Measurements from ENCODE around the gene CNOT2. TPM values are rescaled to one million over a fixed set of nuclear protein-coding genes. Genes with fewer than 3 reads are reported as not detected.

Gene CNOT2
- total RNA-seq, 1 experiment from 2014 or later: 82.9 TPM

DNA sequence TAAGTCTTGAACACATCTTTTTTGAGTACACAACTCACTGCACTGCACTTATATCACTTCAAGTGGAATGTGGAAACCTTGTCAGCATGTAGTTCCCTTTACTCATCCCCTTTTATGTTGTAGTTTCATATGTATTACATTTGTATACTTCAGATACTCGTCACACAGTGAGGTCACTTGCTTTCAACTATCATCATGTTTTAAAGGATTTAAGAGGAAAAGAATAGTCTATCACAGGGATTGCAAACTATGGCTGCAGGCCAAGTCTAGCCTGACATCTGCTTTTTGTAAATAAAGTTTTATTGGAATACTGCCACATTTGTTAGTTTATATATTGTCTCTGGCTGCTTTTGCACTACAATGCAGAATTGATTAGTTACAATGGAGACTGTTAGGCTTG, 24.3 kb downstream of the CNOT2 start:
- peaks cover 2% of the 10 kb centered on the region; the same call in 1 of the 2 replicates for H3K4me1 ChIP-seq (ENCODE audit: insufficient read depth, low read length)
- no peak overlapping the region for H2BK5ac ChIP-seq (ENCODE audit: insufficient read length, low read length)
- Mint-ChIP-seq H3K4me3 (no peak overlapping the region), H3K4me1 (peaks cover 42 to 48% of the 10 kb centered on the region in 2 experiments), H3K27ac (peak overlapping the region; percentile 5 to 16 (median 7); a peak in 3 of 7 replicates), H3K36me3 (ENCODE audit: insufficient read depth in 1 of 3, low read depth in 3 of 3) (peaks cover 0 to 4% (median 4%) of the 10 kb centered on the region in 3 experiments; a peak in 2 of 7 replicates), H3K9me3 (no peaks in the 10 kb centered on the region), H3K27me3 (ENCODE audit: low read depth) (no peaks in the 10 kb centered on the region)
- no peak overlapping the region for H3K14ac ChIP-seq (ENCODE audit: insufficient read depth, low read length)
- H4K91ac ChIP-seq (ENCODE audit: insufficient read length, low read depth, low read length): no peak overlapping the region
- H3T11ph ChIP-seq (ENCODE audit: low read length): no peak overlapping the region
- no peak overlapping the region for H3K56ac ChIP-seq (ENCODE audit: insufficient read length, low read depth, low read length)
- H4K20me1 ChIP-seq (ENCODE audit: control insufficient read depth, insufficient read depth, insufficient read length): no peaks in the 10 kb centered on the region
- no peak overlapping the region for H3K18ac ChIP-seq (ENCODE audit: insufficient read length, low read depth, low read length)
- peaks cover 35% of the 10 kb centered on the region; the same call in 1 of the 2 replicates for H3K79me2 ChIP-seq (ENCODE audit: insufficient read depth, low read length)
- no peak overlapping the region for H4K8ac ChIP-seq (replicated peaks; ENCODE audit: insufficient read length, low read depth, low read length)
- H3K27ac ChIP-seq (ENCODE audit: insufficient read length, low read depth, low read length): no peak overlapping the region
- H3K9ac ChIP-seq (ENCODE audit: extremely low read depth, insufficient read length, low read length): no peak overlapping the region
- WGBS (ENCODE audit: extremely low coverage, insufficient read length, low lambda C conversion rate): no CpG with 5 or more reads among the region's 1 CpG
- no peak overlapping the region for H2AFZ ChIP-seq (ENCODE audit: low read length)
- no peaks in the 10 kb centered on the region for H3K23me2 ChIP-seq (ENCODE audit: insufficient read length, low read depth, low read length, poor library complexity, severe bottlenecking)
- H2AK5ac ChIP-seq (ENCODE audit: insufficient read length, low read length): no peak overlapping the region
- H3K27me3 ChIP-seq (ENCODE audit: insufficient read depth, low read length): no peaks in the 10 kb centered on the region
- H3K4ac ChIP-seq (ENCODE audit: low read depth, low read length): no peak overlapping the region
- no peak overlapping the region for H2BK20ac ChIP-seq (ENCODE audit: low read depth, low read length, poor library complexity, severe bottlenecking)
- no peak overlapping the region for H2BK15ac ChIP-seq (ENCODE audit: low read depth, low read length)
- no peaks in the 10 kb centered on the region for H3K9me3 ChIP-seq (ENCODE audit: control insufficient read depth, low read depth, low read length)
- peaks cover 4% of the 10 kb centered on the region for H3K79me1 ChIP-seq (ENCODE audit: insufficient read depth, low read depth, low read length, poor library complexity, severe bottlenecking)
- no peak overlapping the region for H2BK120ac ChIP-seq (ENCODE audit: low read depth, low read length, poor library complexity, severe bottlenecking)
- no peak for DNase-seq
- H3K4me2 ChIP-seq (ENCODE audit: insufficient read depth, insufficient read length, low read length): no peak overlapping the region
- H2BK12ac ChIP-seq (ENCODE audit: insufficient read length, low read depth, low read length): no peak overlapping the region
- H3K23ac ChIP-seq (ENCODE audit: insufficient read length, low read depth, low read length): no peak overlapping the region
- TF ChIP-seq, protein P1, sequence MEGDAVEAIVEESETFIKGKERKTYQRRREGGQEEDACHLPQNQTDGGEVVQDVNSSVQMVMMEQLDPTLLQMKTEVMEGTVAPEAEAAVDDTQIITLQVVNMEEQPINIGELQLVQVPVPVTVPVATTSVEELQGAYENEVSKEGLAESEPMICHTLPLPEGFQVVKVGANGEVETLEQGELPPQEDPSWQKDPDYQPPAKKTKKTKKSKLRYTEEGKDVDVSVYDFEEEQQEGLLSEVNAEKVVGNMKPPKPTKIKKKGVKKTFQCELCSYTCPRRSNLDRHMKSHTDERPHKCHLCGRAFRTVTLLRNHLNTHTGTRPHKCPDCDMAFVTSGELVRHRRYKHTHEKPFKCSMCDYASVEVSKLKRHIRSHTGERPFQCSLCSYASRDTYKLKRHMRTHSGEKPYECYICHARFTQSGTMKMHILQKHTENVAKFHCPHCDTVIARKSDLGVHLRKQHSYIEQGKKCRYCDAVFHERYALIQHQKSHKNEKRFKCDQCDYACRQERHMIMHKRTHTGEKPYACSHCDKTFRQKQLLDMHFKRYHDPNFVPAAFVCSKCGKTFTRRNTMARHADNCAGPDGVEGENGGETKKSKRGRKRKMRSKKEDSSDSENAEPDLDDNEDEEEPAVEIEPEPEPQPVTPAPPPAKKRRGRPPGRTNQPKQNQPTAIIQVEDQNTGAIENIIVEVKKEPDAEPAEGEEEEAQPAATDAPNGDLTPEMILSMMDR (conservative IDR thresholded peaks at IDR 0.05): no peak
- no peak overlapping the region for H4K5ac ChIP-seq (ENCODE audit: insufficient read length, low read depth, low read length)

Measured in H9 (cell line).